SK-N-SH (cell line): ENCODE measurements around the gene OCEL1. TPM values are rescaled to one million over a fixed set of nuclear protein-coding genes. Genes with fewer than 3 reads are reported as not detected.

Source experiments
- CTCF ChIA-PET: fragments of 300-600, 350-600 bp; formaldehyde crosslinking; extraction: SDS; loops from one replicate; lab custom pipeline; 2021; lab: Yijun Ruan, JAX
- POLR2A ChIA-PET: fragments of 350-600 bp; sonication (Branson Sonifier 250); formaldehyde crosslinking; extraction: SDS; loops from one replicate; lab custom pipeline; 2020; ENCODE audit warnings: antibody characterized with exemption, inconsistent platforms; lab: Yijun Ruan, JAX
- DNase-seq: peaks from one replicate; pipeline ENCODE4 v3.0.0; 2012
- H2AFZ ChIP-seq: fragments of 200-600 bp; sonication (generic); 2 replicates; pipeline ENCODE4 v1.8.1; 2016; ENCODE audit warnings: antibody characterized with exemption, mild to moderate bottlenecking, low read depth
- H3F3A ChIP-seq: fragments of 200-600 bp; sonication (generic); replicated peaks from 2 replicates; pipeline ENCODE3; 2016; ENCODE audit warnings: antibody characterized with exemption, mild to moderate bottlenecking; ENCODE audit not compliant: insufficient read depth
- H3K27ac ChIP-seq, 2 experiments: fragments of 200-500 bp in 1 of 2; fragments of 200-600 bp in 1 of 2; sonication (Bioruptor generic) in 1 of 2; sonication (generic), shearing (Covaris generic) in 1 of 2; 2 replicates each; pipeline versions ENCODE4 v1.5.1 to v1.6.1; 2014 to 2016; ENCODE audit warnings: low read depth in 2 of 2, inconsistent platforms in 1 of 2, low read length in 1 of 2, mild to moderate bottlenecking in 1 of 2, mixed read lengths in 1 of 2
- H3K27me3 ChIP-seq: fragments of 200-600 bp; sonication (generic), shearing (Covaris generic); 2 replicates; pipeline ENCODE4 v1.6.1; 2016; ENCODE audit warnings: mixed run types; ENCODE audit not compliant: insufficient read depth
- H3K36me3 ChIP-seq, 2 experiments: fragments of 200-500 bp in 1 of 2; fragments of 200-600 bp in 1 of 2; sonication (Bioruptor generic) in 1 of 2; sonication (generic) in 1 of 2; replicated peaks in 1 of 2; 2 replicates each; pipeline versions ENCODE3 to v1.5.1; 2014 to 2016; ENCODE audit warnings: low read length in 1 of 2, mild to moderate bottlenecking in 1 of 2; ENCODE audit not compliant: insufficient read depth in 2 of 2, control insufficient read depth in 1 of 2
- H3K4me1 ChIP-seq, 2 experiments: fragments of 200-500 bp in 1 of 2; fragments of 200-600 bp in 1 of 2; sonication (Bioruptor generic) in 1 of 2; sonication (generic), shearing (Covaris generic) in 1 of 2; 2 replicates each; pipeline versions ENCODE4 v1.5.1 to v1.6.1; 2014 to 2016; ENCODE audit warnings: low read depth in 1 of 2, low read length in 1 of 2, mixed run types in 1 of 2; ENCODE audit not compliant: insufficient read depth in 2 of 2, control insufficient read depth in 1 of 2
- H3K4me2 ChIP-seq: fragments of 200-600 bp; sonication (generic), shearing (Covaris generic); 2 replicates; pipeline ENCODE4 v1.6.1; 2017; ENCODE audit warnings: mixed run types
- H3K4me3 ChIP-seq, 2 experiments: fragments of 200-500 bp in 1 of 2; fragments of 200-600 bp in 1 of 2; sonication (Bioruptor generic) in 1 of 2; sonication (generic), shearing (Covaris generic) in 1 of 2; 2 replicates each; pipeline versions ENCODE4 v1.5.1 to v1.8.1; 2014 to 2016; ENCODE audit warnings: low read depth in 2 of 2, inconsistent platforms in 1 of 2, low read length in 1 of 2, mild to moderate bottlenecking in 1 of 2, mixed read lengths in 1 of 2, moderate library complexity in 1 of 2
- H3K79me2 ChIP-seq: fragments of 200-600 bp; sonication (generic); 2 replicates; pipeline ENCODE4 v1.8.1; 2017; ENCODE audit warnings: mild to moderate bottlenecking; ENCODE audit not compliant: insufficient read depth
- H3K9ac ChIP-seq: fragments of 200-600 bp; sonication (generic); 2 replicates; pipeline ENCODE4 v1.6.1; 2017; ENCODE audit warnings: mixed run types
- H3K9me2 ChIP-seq: fragments of 200-600 bp; sonication (generic); 2 replicates; pipeline ENCODE4 v1.6.1; 2017; ENCODE audit warnings: mixed run types
- H3K9me3 ChIP-seq: fragments of 200-600 bp; sonication (generic); 2 replicates; pipeline ENCODE4 v1.6.1; 2017; ENCODE audit warnings: mixed run types, mild to moderate bottlenecking, moderate library complexity
- H4K20me1 ChIP-seq: fragments of 200-600 bp; sonication (generic); 2 replicates; pipeline ENCODE4 v1.6.1; 2017; ENCODE audit warnings: mild to moderate bottlenecking, mixed run types; ENCODE audit not compliant: insufficient read depth
- CHD2 ChIP-seq: fragments of 150-350 bp; IDR thresholded peaks from 2 replicates; pipeline ENCODE4 v1.6.1; 2018; ENCODE audit warnings: low read length; ENCODE audit not compliant: partially characterized antibody
- IRF3 ChIP-seq: fragments of 150-350 bp; IDR thresholded peaks from 2 replicates; pipeline ENCODE4 v1.6.1; 2016; ENCODE audit warnings: mild to moderate bottlenecking, low read depth, low read length
- RFX5 ChIP-seq: IDR thresholded peaks from 2 replicates; pipeline ENCODE4 v1.6.1; 2012; ENCODE audit warnings: mild to moderate bottlenecking, improper control_type of control experiment, low read length
- WGBS: methylation state at CpG from one replicate; pipeline ENCODE4 v1.1.6; 2017; ENCODE audit warnings: low lambda C conversion rate; 5-methylcytosine and 5-hydroxymethylcytosine counted together
- polyA plus RNA-seq, 3 experiments: library from polyadenylated mRNA; depleted of rRNA; stranded (reverse); fragments of >200 nt; gene quantifications; 2 replicates each; pipeline ENCODE4 v1.2.3, GENCODE V29; 2012

The OCEL1 gene
- polyA plus RNA-seq, 1 of the 3 experiments (the other 2 are of a cell fraction) = 9.8 TPM

GRCh38 chr19:17275441-17276175 lies 49.6 kb downstream of the OCEL1 start:
- H3F3A ChIP-seq = peaks cover 13% of the 10 kb centered on the region
- no peak overlapping the region for H3K27ac ChIP-seq
- CTCF ChIA-PET = no interaction called here
- no peaks in the 10 kb centered on the region for H4K20me1 ChIP-seq
- no peaks in the 10 kb centered on the region for H3K27me3 ChIP-seq
- no peak for DNase-seq
- no peak overlapping the region for H3K9ac ChIP-seq
- no peak overlapping the region for H2AFZ ChIP-seq
- no peaks in the 10 kb centered on the region for H3K9me3 ChIP-seq
- H3K4me2 ChIP-seq = no peak overlapping the region
- no peaks in the 10 kb centered on the region; the same call in 1 of the 2 replicates for H3K79me2 ChIP-seq
- POLR2A ChIA-PET = no interaction called here
- H3K36me3 ChIP-seq = peaks cover 24 to 27% of the 10 kb centered on the region in 2 experiments
- 97% methylated on average over 14 of the region's 19 CpGs for WGBS
- no peaks in the 10 kb centered on the region for H3K9me2 ChIP-seq
- no peaks in the 10 kb centered on the region for H3K4me1 ChIP-seq
- TF ChIP-seq RFX5 (no peak), CHD2 (no peak), IRF3 (no peak)
- H3K4me3 ChIP-seq = no peak overlapping the region

Other genes with a start within 250 kb of the OCEL1 start
- gene CPAMD8, start 199.4 kb upstream of the OCEL1 start, polyA plus RNA-seq (2012; rRNA removed) = 1.0 and 1.2 TPM in 2 replicates
- gene HAUS8, start 150.8 kb upstream of the OCEL1 start, polyA plus RNA-seq (2012; rRNA removed) = 7.4 and 9.6 TPM in 2 replicates
- gene MYO9B, start 150.4 kb upstream of the OCEL1 start, polyA plus RNA-seq (2012; rRNA removed) = 28.4 and 37.6 TPM in 2 replicates
- gene USE1, start 10.9 kb upstream of the OCEL1 start, polyA plus RNA-seq (2012; rRNA removed) = 63.9 and 81.8 TPM in 2 replicates
- gene NR2F6, start 19.7 kb downstream of the OCEL1 start, polyA plus RNA-seq (2012; rRNA removed) = 31.7 and 37.3 TPM in 2 replicates
- gene USHBP1, start 38.5 kb downstream of the OCEL1 start, polyA plus RNA-seq (2012; rRNA removed) = 0.03 and 0.05 TPM in 2 replicates
- 192 TPM in 2 replicates for gene BABAM1, start 41.2 kb downstream of the OCEL1 start, polyA plus RNA-seq (2012; rRNA removed)
- 2.2 and 2.6 TPM in 2 replicates for gene ANKLE1, start 55.7 kb downstream of the OCEL1 start, polyA plus RNA-seq (2012; rRNA removed)
- 10.6 and 11.1 TPM in 2 replicates for gene ABHD8, start 77.2 kb downstream of the OCEL1 start, polyA plus RNA-seq (2012; rRNA removed)
- gene MRPL34, start 79.6 kb downstream of the OCEL1 start, polyA plus RNA-seq (2012; rRNA removed) = 61.4 and 72.9 TPM in 2 replicates
- 112 and 135 TPM in 2 replicates for gene DDA1, start 83.3 kb downstream of the OCEL1 start, polyA plus RNA-seq (2012; rRNA removed)
- 5.0 and 7.8 TPM in 2 replicates for gene ANO8, start 108.6 kb downstream of the OCEL1 start, polyA plus RNA-seq (2012; rRNA removed)
- 21.6 and 22.4 TPM in 2 replicates for gene GTPBP3, start 111.3 kb downstream of the OCEL1 start, polyA plus RNA-seq (2012; rRNA removed)
- gene PLVAP, start 151.1 kb downstream of the OCEL1 start, polyA plus RNA-seq (2012; rRNA removed) = not detected in 2 replicates
- not detected in 2 replicates for gene CCDC194, start 168.0 kb downstream of the OCEL1 start, polyA plus RNA-seq (2012; rRNA removed)
- gene BST2, start 179.4 kb downstream of the OCEL1 start, polyA plus RNA-seq (2012; rRNA removed) = 5.7 and 5.9 TPM in 2 replicates
- 63.0 and 63.9 TPM in 2 replicates for gene MVB12A, start 193.8 kb downstream of the OCEL1 start, polyA plus RNA-seq (2012; rRNA removed)
- 0.41 and 0.62 TPM in 2 replicates for gene TMEM221, start 222.4 kb downstream of the OCEL1 start, polyA plus RNA-seq (2012; rRNA removed)
- gene NXNL1, start 234.7 kb downstream of the OCEL1 start, polyA plus RNA-seq (2012; rRNA removed) = not detected in 2 replicates
- gene SLC27A1, start 244.3 kb downstream of the OCEL1 start, polyA plus RNA-seq (2012; rRNA removed) = 15.0 and 16.8 TPM in 2 replicates